Muscle of back (tissue), 11 donors: ENCODE measurements around the gene CDK10. TPM values are rescaled to one million over a fixed set of nuclear protein-coding genes. Genes with fewer than 3 reads are reported as not detected.

Experiments used
- DNase-seq, 3 donors: peaks; one replicate each; pipeline versions ENCODE4 v3.0.0 to v3.0.0-alpha.2; 2013
- polyA plus RNA-seq, 10 donors: library from polyadenylated mRNA; unstranded; fragments of 120-200 nt; gene quantifications; one replicate each; pipeline ENCODE4 v1.2.1, GENCODE V29; 2013; ENCODE audit not compliant: insufficient read length in 10 of 10

The CDK10 gene
- polyA plus RNA-seq, 10 donors, result 33.8 to 67.4 (median 45.5) TPM

- no peak for DNase-seq
These were observed 24.4 kb downstream of the CDK10 start for GRCh38 chr16:89710709-89711564.

GRCh38 chr16:89711601-89712273 is 25.2 kb downstream of the CDK10 start:
- DNase-seq, result no peak

- no peak for DNase-seq
These were observed 25.8 kb downstream of the CDK10 start for GRCh38 chr16:89712274-89712781.

GRCh38 chr16:89716493-89716892 is 30.0 kb downstream of the CDK10 start:
- no peak for DNase-seq

- no peak for DNase-seq
These were observed 30.6 kb downstream of the CDK10 start for GRCh38 chr16:89716916-89717687.

GRCh38 chr16:89717688-89718505 is 31.4 kb downstream of the CDK10 start:
- DNase-seq, result no peak

- DNase-seq, result no peak
These were observed 34.0 kb downstream of the CDK10 start for GRCh38 chr16:89720551-89720812.

GRCh38 chr16:89720813-89721545 is 34.5 kb downstream of the CDK10 start, which contains the start of the genes VPS9D1 and ZNF276:
TSS of gene VPS9D1 (minus strand) at chr16:89720898. CDS start at chr16:89720861, 37 bp downstream.
TSS of gene ZNF276 (plus strand) at chr16:89721537. CDS start at chr16:89721641, 104 bp downstream.
- DNase-seq, result peak; percentile 72 to 96 (median 86)

GRCh38 chr16:89721546-89722391 is 35.3 kb downstream of the CDK10 start:
- peak in 1 of 3 donors; percentile 65 for DNase-seq

- peak in 1 of 3 donors; percentile 22 for DNase-seq
These were observed 36.1 kb downstream of the CDK10 start for GRCh38 chr16:89722392-89723278.

GRCh38 chr16:89723279-89724250 is 37.1 kb downstream of the CDK10 start:
- peak in 2 of 3 donors; percentile 30 to 65 for DNase-seq

GRCh38 chr16:89727406-89728120 is 41.1 kb downstream of the CDK10 start:
- no peak for DNase-seq

- DNase-seq, result no peak
These were observed 42.8 kb downstream of the CDK10 start for GRCh38 chr16:89729293-89729692.

GRCh38 chr16:89729863-89730593 is 43.5 kb downstream of the CDK10 start:
- peak in 1 of 3 donors; percentile 41 for DNase-seq

GRCh38 chr16:89730610-89731234 is 44.2 kb downstream of the CDK10 start:
- DNase-seq, result no peak
